ENCODE measurements around the gene SPG7.

GRCh38 chr16:89507214-89507833 lies 879 bp upstream of the SPG7 start:
- TF ChIP-seq CTCF (IDR thresholded peaks at IDR 0.05) (no peak), POLR2A (IDR thresholded peaks at IDR 0.05) (no peak)

All from esophagus squamous epithelium (tissue), 4 donors.